Suprapubic skin (tissue), 3 donors: ENCODE measurements around the gene SLC36A1.

Experiments
- CTCF ChIP-seq, 2 donors: fragments of 200-600 bp in 1 of 2; fragments of 450-650 bp in 1 of 2; sonication (generic) in 1 of 2; IDR thresholded peaks; one replicate each; pipeline ENCODE4 v1.5.1; 2016 to 2019; ENCODE audit warnings: antibody characterized with exemption in 2 of 2, mild to moderate bottlenecking in 1 of 2, moderate library complexity in 1 of 2
- EP300 ChIP-seq: sonication (generic); formaldehyde crosslinking; IDR thresholded peaks from one replicate; pipeline ENCODE4 v1.6.1; 2017; ENCODE audit warnings: antibody characterized with exemption

- no peak for TF ChIP-seq CTCF (IDR thresholded peaks at IDR 0.05)
- TF ChIP-seq EP300 = no peak
Measured at GRCh38 chr5:151471276-151471675, 23.9 kb downstream of the SLC36A1 start.
